Duodenal mucosa (tissue), 2 donors: Measurements from ENCODE around the gene DNAH2.

Experiments used
- H3K27ac ChIP-seq: one replicate; pipeline ENCODE4 v1.7.0; 2013; ENCODE audit warnings: low read depth, low read length
- H3K27me3 ChIP-seq, 2 donors: one replicate each; pipeline ENCODE4 v1.7.0; 2013; ENCODE audit warnings: low read length in 2 of 2, control low read depth in 1 of 2; ENCODE audit not compliant: insufficient read depth in 2 of 2, control insufficient read depth in 1 of 2
- H3K36me3 ChIP-seq, 2 donors: one replicate each; pipeline ENCODE4 v1.7.0; 2013; ENCODE audit warnings: low read length in 2 of 2, control low read depth in 1 of 2; ENCODE audit not compliant: insufficient read depth in 2 of 2, control insufficient read depth in 1 of 2
- H3K4me1 ChIP-seq, 2 donors: one replicate each; pipeline ENCODE4 v1.7.0; 2013; ENCODE audit warnings: low read length in 2 of 2, control low read depth in 1 of 2; ENCODE audit not compliant: insufficient read depth in 2 of 2, control insufficient read depth in 1 of 2
- H3K4me3 ChIP-seq, 2 donors: one replicate each; pipeline ENCODE4 v1.7.0; 2013; ENCODE audit warnings: low read length in 2 of 2, low read depth in 1 of 2
- H3K9ac ChIP-seq, 2 donors: one replicate each; pipeline ENCODE4 v1.7.0; 2013; ENCODE audit warnings: low read length in 2 of 2, low read depth in 1 of 2
- H3K9me3 ChIP-seq, 2 donors: one replicate each; pipeline ENCODE4 v1.7.0; 2013; ENCODE audit warnings: low read length in 2 of 2, control low read depth in 1 of 2; ENCODE audit not compliant: control insufficient read depth in 1 of 2

DNAH2 gene

DNA sequence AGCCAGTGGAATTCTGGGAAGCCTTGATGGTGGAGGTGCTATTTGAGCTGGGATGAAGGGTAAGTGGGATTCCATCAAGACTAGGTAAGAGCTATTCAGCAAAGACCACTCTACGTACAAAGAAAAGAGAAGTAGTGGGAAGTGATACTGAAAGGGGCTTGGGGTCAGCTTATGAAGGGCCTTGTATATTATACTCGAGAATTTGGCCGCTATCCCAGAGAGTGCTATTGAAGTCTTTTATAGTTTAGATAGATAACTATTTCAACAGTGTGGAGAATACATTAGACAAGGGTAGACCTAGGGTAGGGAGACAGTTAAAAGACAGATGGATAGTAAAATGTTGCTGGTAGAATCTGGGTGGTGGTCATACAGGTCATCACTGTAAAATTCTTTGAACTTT is 10.3 kb downstream of the DNAH2 start:
- H3K36me3 ChIP-seq, result no peaks in the 10 kb centered on the region
- H3K27ac ChIP-seq, result no peak overlapping the region
- no peak overlapping the region for H3K9ac ChIP-seq
- peaks cover 0 to 6% of the 10 kb centered on the region in 2 donors for H3K27me3 ChIP-seq
- H3K4me1 ChIP-seq, result no peaks in the 10 kb centered on the region
- H3K4me3 ChIP-seq, result no peak overlapping the region
- no peaks in the 10 kb centered on the region for H3K9me3 ChIP-seq

GRCh38 chr17:7729816-7730215 is 12.3 kb downstream of the DNAH2 start:
- Histone ChIP-seq H3K27ac (no peak overlapping the region), H3K9ac (no peak overlapping the region), H3K27me3 (no peaks in the 10 kb centered on the region), H3K4me1 (no peaks in the 10 kb centered on the region), H3K36me3 (no peaks in the 10 kb centered on the region), H3K4me3 (no peak overlapping the region), H3K9me3 (no peaks in the 10 kb centered on the region)

DNA sequence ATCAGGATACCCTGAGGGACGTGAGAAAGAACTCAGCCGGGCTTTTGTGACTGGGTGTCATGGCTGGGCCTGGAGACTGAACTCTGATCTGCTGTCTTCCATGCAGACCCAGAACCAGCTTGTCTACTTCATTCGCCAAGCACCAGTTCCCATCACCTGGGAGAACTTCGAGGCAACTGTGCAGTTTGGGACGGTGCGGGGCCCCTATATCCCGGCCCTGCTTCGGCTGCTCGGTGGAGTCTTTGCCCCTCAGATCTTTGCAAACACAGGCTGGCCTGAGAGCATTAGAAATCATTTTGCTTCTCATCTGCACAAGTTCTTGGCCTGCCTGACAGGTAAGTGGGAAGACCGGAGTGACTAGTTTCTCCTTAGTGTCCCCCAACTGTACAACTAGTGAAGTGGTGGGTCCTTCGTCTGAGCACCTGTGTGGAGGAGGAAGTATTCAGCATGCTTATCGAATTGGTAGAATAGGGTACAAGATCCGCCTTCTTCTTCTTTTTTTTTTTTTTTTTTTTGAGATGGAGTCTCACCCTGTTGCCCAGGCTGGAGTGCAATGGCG is 15.5 kb downstream of the DNAH2 start:
- Histone ChIP-seq H3K9ac (no peak overlapping the region), H3K27me3 (no peaks in the 10 kb centered on the region), H3K4me3 (no peak overlapping the region), H3K36me3 (no peaks in the 10 kb centered on the region), H3K9me3 (no peaks in the 10 kb centered on the region), H3K27ac (no peak overlapping the region), H3K4me1 (no peaks in the 10 kb centered on the region)

GRCh38 chr17:7737601-7738000 is 20.1 kb downstream of the DNAH2 start:
- Histone ChIP-seq H3K4me3 (no peak overlapping the region), H3K27me3 (peaks cover 4% of the 10 kb centered on the region in 2 donors), H3K9ac (no peak overlapping the region), H3K27ac (no peak overlapping the region), H3K9me3 (no peaks in the 10 kb centered on the region), H3K4me1 (no peaks in the 10 kb centered on the region), H3K36me3 (no peaks in the 10 kb centered on the region)

DNA sequence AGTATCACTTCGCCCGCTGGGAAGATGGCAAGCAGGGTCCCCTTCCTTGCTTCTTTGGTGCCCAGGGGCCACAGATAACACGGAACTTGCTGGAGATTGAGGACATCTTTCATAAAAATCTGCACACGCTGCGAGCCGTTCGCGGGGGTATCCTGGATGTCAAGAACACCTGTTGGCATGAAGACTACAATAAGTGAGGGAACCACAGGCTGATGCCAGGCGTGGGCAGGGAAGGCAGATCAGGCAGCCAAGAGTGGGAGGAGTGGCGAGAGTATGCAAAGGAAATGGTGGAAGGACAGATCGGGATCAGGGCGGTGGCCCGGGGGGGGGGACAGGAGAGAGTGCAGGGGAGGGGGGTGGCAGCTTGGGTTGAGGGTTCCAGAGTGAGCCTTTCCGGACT is 22.2 kb downstream of the DNAH2 start:
- Histone ChIP-seq H3K4me1 (no peaks in the 10 kb centered on the region), H3K4me3 (no peak overlapping the region), H3K9me3 (no peaks in the 10 kb centered on the region), H3K27me3 (peaks cover 4 to 7% of the 10 kb centered on the region in 2 donors), H3K36me3 (no peaks in the 10 kb centered on the region), H3K9ac (no peak overlapping the region), H3K27ac (no peak overlapping the region)

DNA sequence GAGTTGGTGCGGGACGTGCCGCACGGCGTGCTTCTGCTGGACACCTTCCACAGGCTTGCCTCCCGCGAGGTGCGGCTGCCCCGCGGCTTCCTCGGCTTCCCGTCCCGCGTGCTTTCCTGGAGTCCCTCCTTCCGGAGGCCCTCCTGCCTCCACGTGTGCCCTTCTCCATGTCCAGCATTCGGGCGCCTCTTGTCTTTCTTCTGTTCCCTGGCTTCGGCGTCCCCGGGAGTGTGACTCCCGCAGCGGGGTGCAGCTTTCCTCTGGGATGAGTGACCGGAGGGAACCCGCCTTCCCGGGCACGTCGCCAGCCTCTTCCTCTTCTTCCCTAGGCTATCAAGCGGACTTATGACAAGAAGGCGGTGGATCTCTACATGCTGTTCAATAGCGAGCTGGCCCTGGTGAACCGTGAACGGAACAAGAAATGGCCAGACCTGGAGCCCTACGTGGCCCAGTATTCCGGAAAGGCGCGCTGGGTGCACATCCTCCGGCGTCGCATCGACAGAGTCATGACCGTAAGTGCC is 23.0 kb downstream of the DNAH2 start:
- H3K9ac ChIP-seq, result no peak overlapping the region
- no peaks in the 10 kb centered on the region for H3K36me3 ChIP-seq
- peaks cover 4 to 7% of the 10 kb centered on the region in 2 donors for H3K27me3 ChIP-seq
- no peaks in the 10 kb centered on the region for H3K9me3 ChIP-seq
- no peaks in the 10 kb centered on the region for H3K4me1 ChIP-seq
- H3K4me3 ChIP-seq, result peak overlapping the region in 1 of 2 donors; percentile 35
- H3K27ac ChIP-seq, result no peak overlapping the region

GRCh38 chr17:7742729-7743128 is 25.2 kb downstream of the DNAH2 start:
- no peaks in the 10 kb centered on the region for H3K4me1 ChIP-seq
- peaks cover 4 to 7% of the 10 kb centered on the region in 2 donors for H3K27me3 ChIP-seq
- H3K36me3 ChIP-seq, result no peaks in the 10 kb centered on the region
- H3K9ac ChIP-seq, result no peak overlapping the region
- H3K27ac ChIP-seq, result no peak overlapping the region
- no peaks in the 10 kb centered on the region for H3K9me3 ChIP-seq
- no peak overlapping the region for H3K4me3 ChIP-seq

GRCh38 chr17:7744416-7744815 is 26.9 kb downstream of the DNAH2 start:
- H3K9me3 ChIP-seq, result no peaks in the 10 kb centered on the region
- no peak overlapping the region for H3K9ac ChIP-seq
- H3K4me3 ChIP-seq, result no peak overlapping the region
- no peak overlapping the region for H3K27ac ChIP-seq
- peaks cover 4 to 7% of the 10 kb centered on the region in 2 donors for H3K27me3 ChIP-seq
- no peaks in the 10 kb centered on the region for H3K36me3 ChIP-seq
- no peaks in the 10 kb centered on the region for H3K4me1 ChIP-seq

DNA sequence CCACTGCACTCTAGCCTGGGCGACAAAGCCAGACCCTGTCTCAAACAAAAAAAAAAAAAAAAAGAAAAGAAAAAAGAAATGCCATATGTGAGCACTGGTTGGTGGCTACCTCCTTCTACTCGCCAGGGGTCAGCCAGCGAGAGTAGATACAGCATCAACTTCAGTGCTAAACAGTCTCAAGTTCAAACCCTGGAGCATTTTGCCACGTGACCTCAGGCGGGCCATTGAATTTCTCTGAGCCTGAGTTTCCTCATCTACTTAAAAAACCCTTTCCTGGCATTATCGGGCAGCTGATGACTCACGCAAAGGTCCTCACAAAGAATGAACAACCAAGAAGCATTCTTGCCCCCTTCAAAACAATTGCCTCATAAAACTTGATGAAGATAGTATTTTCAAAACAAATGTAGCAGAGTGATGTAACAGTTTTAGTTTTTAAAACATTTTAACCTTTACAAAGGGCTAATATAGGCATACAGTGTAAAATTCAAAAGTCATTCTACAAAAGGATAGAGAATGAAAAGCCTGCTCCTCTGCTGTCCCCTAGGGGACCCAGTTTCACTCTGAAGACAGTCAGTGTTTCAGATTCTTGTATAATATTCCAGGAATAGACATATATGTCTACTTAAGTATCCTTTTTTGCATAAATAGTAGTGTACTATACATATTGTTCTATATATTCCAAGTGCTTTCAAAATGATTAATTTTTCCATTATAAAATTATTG is 28.4 kb downstream of the DNAH2 start:
- no peaks in the 10 kb centered on the region for H3K36me3 ChIP-seq
- H3K4me1 ChIP-seq, result no peaks in the 10 kb centered on the region
- H3K9me3 ChIP-seq, result no peaks in the 10 kb centered on the region
- H3K27me3 ChIP-seq, result peaks cover 0 to 3% of the 10 kb centered on the region in 2 donors
- no peak overlapping the region for H3K27ac ChIP-seq
- no peak overlapping the region for H3K9ac ChIP-seq
- no peak overlapping the region for H3K4me3 ChIP-seq

DNA sequence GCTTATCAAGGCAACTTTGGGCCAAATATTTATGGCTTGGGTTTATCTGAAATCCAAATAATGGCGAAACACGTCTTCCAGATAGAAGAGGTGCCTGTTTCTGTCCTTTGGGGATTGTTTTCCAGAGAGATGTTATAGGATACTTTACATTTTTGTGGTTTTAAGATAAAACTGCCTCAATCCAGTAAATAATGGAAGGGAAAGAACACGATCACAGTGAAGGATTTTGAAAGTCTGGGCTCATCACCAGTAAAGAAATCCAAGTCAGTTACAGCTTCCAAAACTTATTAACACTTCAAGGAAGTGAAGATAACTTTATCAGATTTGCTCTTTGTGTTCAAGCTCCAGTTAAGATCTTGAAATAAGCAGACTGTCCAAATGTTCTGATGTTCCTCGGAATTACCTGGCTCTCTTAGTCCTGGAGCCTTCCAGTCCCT is 30.1 kb downstream of the DNAH2 start:
- Histone ChIP-seq H3K4me1 (no peaks in the 10 kb centered on the region), H3K27ac (no peak overlapping the region), H3K36me3 (no peaks in the 10 kb centered on the region), H3K9me3 (no peaks in the 10 kb centered on the region), H3K4me3 (no peak overlapping the region), H3K9ac (no peak overlapping the region), H3K27me3 (peaks cover 0 to 3% of the 10 kb centered on the region in 2 donors)
